Retinal pigment epithelial cell (primary cell): ENCODE data around the gene LHFPL2.

Experiments
- DNase-seq: peaks from one replicate; pipeline ENCODE4 v3.0.0-alpha.2; 2010; ENCODE audit warnings: low read depth
- H3K4me3 ChIP-seq: 2 replicates; pipeline ENCODE4 v1.5.1; 2011; ENCODE audit warnings: mild to moderate bottlenecking, low read length, control low read depth, moderate library complexity
- TF ChIP-seq, protein P1 (sequence below): conservative IDR thresholded peaks from 2 replicates; pipeline ENCODE4 v1.5.1; 2011; ENCODE audit warnings: low read depth, low read length, control low read depth, inconsistent platforms

Gene LHFPL2

DNA sequence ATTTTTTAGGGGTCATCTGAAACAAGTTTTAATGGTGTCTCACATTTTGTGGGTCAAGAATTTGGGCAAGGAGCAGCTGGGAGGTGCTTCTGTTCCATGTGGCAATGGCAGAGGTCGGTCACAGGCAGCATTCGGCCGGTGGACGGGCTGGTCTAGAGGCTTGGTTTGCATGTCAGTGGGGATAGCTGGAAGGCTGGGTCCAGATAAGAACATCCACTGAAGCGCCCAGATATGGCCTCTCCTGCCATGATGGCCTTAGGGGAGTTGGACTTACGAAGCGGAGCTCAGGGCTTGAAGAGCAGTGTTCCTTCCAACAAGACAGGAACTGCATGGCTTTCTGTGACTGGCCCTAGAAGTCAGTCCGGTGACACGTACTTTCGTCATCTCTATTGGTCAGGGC, 30.3 kb downstream of the LHFPL2 start:
- H3K4me3 ChIP-seq, result no peak overlapping the region
- TF ChIP-seq, protein P1, sequence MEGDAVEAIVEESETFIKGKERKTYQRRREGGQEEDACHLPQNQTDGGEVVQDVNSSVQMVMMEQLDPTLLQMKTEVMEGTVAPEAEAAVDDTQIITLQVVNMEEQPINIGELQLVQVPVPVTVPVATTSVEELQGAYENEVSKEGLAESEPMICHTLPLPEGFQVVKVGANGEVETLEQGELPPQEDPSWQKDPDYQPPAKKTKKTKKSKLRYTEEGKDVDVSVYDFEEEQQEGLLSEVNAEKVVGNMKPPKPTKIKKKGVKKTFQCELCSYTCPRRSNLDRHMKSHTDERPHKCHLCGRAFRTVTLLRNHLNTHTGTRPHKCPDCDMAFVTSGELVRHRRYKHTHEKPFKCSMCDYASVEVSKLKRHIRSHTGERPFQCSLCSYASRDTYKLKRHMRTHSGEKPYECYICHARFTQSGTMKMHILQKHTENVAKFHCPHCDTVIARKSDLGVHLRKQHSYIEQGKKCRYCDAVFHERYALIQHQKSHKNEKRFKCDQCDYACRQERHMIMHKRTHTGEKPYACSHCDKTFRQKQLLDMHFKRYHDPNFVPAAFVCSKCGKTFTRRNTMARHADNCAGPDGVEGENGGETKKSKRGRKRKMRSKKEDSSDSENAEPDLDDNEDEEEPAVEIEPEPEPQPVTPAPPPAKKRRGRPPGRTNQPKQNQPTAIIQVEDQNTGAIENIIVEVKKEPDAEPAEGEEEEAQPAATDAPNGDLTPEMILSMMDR, result no peak
- DNase-seq, result no peak

DNA sequence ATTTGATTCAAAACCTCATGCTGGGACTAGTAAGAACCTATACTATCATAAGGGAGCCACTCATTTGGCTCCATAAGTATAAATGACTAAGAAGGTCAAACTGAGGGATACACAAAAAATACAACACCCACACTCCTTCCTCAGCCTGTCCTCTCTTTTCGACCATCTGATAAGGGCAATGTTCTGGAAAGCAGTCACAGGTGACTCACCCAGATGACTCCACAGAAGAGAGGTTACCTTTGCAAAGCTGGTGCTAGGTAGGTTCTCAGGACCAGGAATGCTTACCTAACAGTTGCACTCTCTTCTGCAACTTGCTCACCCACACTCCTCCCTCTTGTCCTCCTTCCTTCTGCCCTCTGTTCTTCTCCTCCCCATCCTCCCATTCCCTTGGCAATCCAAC, 32.9 kb downstream of the LHFPL2 start:
- TF ChIP-seq, protein P1, result no peak
- H3K4me3 ChIP-seq, result no peak overlapping the region
- no peak for DNase-seq

DNA sequence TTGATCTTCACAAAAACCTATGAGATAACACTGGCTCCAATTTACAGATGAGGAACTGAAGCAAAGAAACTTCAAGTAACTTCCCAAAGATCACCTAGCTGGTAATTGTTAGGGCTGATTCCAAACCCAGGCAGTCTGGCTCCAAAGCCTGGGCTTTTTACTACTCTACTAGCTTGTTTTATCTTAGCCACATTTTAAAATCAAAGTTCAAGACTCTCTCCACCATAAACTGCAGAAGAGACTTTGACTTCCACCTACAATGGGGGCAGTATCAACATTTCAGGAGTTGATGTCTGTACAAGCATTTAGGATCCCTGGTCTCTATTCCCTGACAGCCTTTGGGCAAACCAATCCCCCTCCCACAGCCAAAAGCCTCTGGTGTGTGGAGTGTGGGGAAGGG, 33.8 kb downstream of the LHFPL2 start:
- TF ChIP-seq, protein P1, result no peak
- DNase-seq, result no peak
- H3K4me3 ChIP-seq, result no peak overlapping the region

DNA sequence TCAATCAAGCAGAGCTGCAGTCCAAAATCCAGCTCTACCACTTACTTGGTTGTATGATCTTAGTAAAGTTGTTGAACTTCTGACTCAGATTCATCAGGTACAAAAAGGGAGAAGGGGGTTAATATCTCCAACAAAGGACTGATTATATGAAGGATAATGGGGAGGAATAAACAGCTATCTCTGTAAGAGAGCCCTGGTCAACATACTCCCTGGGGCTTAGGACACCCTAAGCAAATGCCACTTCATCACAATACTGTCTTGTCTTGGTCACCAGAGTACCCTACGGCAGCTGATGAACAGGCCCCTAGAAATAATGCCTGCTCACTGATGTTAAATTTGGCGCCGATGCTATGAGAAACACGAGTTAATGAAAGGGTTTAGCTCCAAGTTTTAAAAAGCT, 34.8 kb downstream of the LHFPL2 start:
- no peak for DNase-seq
- H3K4me3 ChIP-seq, result no peak overlapping the region
- TF ChIP-seq, protein P1, result no peak

DNA sequence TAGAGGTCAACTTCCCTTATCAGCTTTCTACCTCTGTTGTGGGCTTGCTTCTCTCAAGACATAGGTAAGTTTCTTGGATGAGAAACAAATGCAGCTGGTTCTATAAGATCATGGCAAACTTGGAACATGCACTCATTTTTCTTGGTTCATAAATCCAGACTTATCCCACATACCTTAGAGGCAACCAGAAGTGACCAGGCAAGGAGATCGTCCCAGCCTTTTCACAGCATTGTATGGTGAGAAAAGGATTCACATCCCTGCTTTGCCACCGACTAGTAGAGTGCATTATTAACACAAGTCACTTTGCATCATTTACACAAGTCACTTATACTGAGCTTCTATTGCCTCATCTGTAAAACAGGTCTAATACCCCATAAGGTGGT, 35.4 kb downstream of the LHFPL2 start:
- TF ChIP-seq, protein P1, result no peak
- no peak for DNase-seq
- H3K4me3 ChIP-seq, result no peak overlapping the region

DNA sequence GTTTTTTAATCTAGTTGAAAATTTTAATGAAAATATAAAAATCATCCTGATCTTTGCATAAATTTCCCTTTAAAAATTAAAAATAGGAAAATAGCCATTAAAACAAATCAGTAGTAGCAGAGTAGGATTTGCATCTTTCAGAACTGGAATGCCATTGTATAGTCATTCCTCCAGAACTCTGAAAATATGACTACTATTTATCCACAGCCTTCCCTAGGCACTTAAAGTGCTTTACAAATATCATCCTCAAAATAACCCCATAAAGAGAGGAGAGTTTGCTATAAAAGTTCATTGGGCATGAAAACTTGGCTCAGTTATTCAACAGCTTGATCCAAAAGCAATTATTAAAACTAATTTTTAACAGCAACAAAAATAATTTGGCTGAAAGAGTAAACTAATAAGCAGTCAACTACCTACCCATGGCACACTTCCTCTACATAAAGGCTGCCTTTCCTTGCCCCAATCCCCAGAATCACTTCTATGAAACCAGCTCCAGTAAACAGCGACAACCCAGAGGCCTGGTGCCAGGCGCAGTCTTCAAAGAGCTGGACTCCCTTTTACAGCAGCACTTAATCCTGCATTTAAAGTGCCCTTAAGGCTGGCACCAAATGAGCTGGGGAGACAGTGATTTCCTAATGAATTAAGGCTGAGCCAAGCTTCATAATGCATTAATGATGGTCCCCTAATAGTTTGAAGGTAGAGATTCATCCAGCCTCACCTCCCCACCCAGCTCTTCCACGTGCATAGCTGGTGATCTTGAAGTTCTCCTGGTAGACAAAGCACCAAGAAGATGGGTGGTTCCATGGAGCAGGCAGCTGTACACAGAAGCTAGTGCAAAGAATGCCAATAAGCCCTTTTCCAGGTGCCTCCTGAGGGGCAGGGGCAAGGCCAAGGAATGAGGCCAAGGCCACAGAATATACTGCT, 36.1 kb downstream of the LHFPL2 start:
- no peak overlapping the region for H3K4me3 ChIP-seq
- no peak for DNase-seq
- TF ChIP-seq, protein P1, result no peak

DNA sequence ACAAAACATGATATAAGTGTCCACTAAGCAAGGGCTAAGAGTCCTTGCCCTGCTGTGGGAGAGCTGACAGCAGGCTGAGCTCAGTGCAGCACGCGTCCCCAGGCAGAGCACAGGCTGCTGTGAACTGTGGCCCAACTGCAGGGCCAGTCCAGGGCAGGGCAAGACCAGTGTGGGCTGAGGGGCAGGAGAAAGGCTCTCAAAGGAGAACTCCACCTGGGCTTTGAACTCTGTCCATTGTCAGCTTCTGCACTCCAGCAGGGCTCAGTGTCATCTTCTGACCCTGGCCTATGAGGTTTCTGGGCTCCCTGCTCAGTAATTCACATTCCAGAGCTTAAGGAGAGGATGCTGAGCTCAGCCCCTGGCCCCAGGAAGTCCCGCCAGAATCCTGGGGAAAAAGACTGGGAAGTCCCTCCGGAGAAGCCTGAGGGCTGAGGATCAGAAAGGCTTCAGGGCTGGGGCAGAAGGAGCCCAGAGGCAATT, 37.4 kb downstream of the LHFPL2 start:
- no peak overlapping the region for H3K4me3 ChIP-seq
- TF ChIP-seq, protein P1, result no peak
- no peak for DNase-seq
